ENCODE measurements around the gene SEC14L1.

The SEC14L1 gene

DNA sequence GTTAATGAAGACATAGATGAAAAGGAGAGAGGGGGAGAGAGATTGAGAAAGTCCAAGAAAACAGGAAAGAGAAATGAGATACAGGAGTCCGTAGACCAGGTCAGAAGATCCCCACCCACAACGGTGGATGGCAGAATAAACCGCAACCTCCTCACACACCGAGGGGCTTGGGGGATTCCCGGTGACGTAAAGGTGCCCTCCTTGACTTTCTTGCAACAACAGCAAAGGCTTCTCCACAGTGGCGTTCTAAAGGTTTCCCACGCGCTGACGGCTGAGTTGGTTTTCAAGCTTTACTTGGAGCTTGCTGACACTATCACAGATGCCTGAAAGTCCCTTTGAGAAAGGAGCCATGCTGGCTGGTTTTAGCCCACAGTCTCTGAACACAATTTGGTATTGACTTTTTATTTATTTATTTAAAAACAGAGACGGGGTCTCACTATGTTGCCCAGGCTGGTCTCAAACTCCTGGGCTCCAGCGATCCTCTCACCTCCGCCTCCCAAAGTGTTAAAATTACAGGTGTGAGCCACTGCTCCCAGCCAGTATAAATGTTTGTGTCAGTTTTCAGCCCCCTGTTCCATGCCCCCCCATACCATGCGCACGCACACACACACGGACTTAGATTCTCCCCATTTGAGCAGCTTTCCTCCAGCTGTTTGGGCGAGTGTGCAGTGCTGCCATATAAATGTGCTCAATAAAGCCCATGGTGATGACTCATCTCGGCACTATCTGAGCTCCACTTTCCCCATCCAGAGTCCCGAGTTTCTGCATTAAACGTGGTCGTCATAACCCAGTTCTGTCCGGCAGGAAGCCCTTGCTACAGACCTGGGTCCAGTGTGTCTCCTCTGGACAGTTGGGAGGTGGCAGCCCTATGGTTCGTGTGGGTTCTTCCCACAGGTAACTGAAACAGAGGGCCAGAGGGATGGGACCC lies 33.0 kb upstream of the SEC14L1 start (continued):
- no peak for TF ChIP-seq ZNF561 (tag by site-specific recombination; IDR thresholded peaks at IDR 0.05; ENCODE audit: borderline replicate concordance)
- TF ChIP-seq SCRT2 (tag by site-specific recombination; IDR thresholded peaks at IDR 0.05) = no peak
- TF ChIP-seq ZSCAN16 (tag by site-specific recombination; IDR thresholded peaks at IDR 0.05) = no peak
- TF ChIP-seq, protein P1, sequence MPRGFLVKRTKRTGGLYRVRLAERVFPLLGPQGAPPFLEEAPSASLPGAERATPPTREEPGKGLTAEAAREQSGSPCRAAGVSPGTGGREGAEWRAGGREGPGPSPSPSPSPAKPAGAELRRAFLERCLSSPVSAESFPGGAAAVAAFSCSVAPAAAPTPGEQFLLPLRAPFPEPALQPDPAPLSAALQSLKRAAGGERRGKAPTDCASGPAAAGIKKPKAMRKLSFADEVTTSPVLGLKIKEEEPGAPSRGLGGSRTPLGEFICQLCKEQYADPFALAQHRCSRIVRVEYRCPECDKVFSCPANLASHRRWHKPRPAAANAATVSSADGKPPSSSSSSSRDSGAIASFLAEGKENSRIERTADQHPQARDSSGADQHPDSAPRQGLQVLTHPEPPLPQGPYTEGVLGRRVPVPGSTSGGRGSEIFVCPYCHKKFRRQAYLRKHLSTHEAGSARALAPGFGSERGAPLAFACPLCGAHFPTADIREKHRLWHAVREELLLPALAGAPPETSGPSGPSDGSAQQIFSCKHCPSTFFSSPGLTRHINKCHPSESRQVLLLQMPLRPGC (tag by site-specific recombination; IDR thresholded peaks at IDR 0.05) = no peak
- TF ChIP-seq ZNF747 (tag by site-specific recombination; IDR thresholded peaks at IDR 0.05) = no peak
- no peak for TF ChIP-seq REST (tag by site-specific recombination; IDR thresholded peaks at IDR 0.05)
- TF ChIP-seq ZNF2 (tag by site-specific recombination; IDR thresholded peaks at IDR 0.05) = no peak
- TF ChIP-seq ZNF398 (tag by site-specific recombination; IDR thresholded peaks at IDR 0.05) = no peak
- TF ChIP-seq ZSCAN5A (tag by site-specific recombination; IDR thresholded peaks at IDR 0.05) = no peak
- TF ChIP-seq ZNF664 (tag by site-specific recombination; IDR thresholded peaks at IDR 0.05) = peak; percentile 41; the same call in 1 of the 2 replicates
- peak; percentile 64 for TF ChIP-seq ZBTB20 (tag by site-specific recombination; IDR thresholded peaks at IDR 0.05)

DNA sequence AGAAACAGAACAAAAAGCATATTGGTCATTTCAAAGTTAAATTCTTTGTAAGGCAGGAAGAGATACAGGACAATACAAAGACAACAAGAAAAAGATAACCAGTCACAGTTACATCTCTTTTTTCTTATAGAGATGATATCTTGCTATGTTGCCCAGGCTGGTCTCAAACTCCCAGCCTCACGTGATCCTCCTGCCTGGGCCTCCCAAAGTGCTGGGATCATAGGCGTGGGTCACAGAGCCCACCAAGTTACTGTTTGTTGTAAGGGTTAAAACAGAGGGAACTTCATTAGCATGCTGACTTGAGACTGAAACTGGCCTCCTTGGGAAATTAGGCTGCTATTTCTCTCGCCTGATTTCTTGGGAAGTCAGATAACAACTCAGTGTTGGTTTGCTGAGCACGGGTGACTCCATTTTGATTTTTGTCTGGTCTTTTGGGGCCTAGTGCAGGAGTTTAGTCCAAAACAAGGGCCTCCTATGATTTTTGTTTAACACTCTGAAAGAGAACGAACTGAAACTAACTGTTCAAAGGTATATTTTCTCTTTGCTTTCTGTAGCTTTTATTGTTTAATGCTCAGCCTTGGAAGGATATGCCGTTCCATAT lies 31.5 kb upstream of the SEC14L1 start:
- Histone ChIP-seq H3K4me1 (ENCODE audit: control insufficient read depth, insufficient read depth, low read length) (no peaks in the 10 kb centered on the region), H3K4me3 (ENCODE audit: low read depth, low read length) (no peak overlapping the region), H3K9me3 (ENCODE audit: control insufficient read depth, insufficient read depth, low read depth, low read length) (no peaks in the 10 kb centered on the region), H3K36me3 (ENCODE audit: control insufficient read depth in 2 of 2, insufficient read depth in 1 of 2, low read length in 2 of 2) (no peaks in the 10 kb centered on the region), H3K27ac (ENCODE audit: extremely low read depth, low read depth, low read length) (no peak overlapping the region)
- ChIA-PET POLR2A (no interaction called here), CTCF (interaction anchor here (0.6 to 1.2 kb wide), 4 partner anchors 12 to 135 kb away, joined by 3 to 4 read pairs (median 3); no protein-coding TSS in a partner anchor)
- TF ChIP-seq ZNF311 (tag by site-specific recombination; IDR thresholded peaks at IDR 0.05; ENCODE audit: borderline replicate concordance) (no peak), ZBTB8A (tag by site-specific recombination; IDR thresholded peaks at IDR 0.05) (no peak)
- TF ChIP-seq, protein P2, sequence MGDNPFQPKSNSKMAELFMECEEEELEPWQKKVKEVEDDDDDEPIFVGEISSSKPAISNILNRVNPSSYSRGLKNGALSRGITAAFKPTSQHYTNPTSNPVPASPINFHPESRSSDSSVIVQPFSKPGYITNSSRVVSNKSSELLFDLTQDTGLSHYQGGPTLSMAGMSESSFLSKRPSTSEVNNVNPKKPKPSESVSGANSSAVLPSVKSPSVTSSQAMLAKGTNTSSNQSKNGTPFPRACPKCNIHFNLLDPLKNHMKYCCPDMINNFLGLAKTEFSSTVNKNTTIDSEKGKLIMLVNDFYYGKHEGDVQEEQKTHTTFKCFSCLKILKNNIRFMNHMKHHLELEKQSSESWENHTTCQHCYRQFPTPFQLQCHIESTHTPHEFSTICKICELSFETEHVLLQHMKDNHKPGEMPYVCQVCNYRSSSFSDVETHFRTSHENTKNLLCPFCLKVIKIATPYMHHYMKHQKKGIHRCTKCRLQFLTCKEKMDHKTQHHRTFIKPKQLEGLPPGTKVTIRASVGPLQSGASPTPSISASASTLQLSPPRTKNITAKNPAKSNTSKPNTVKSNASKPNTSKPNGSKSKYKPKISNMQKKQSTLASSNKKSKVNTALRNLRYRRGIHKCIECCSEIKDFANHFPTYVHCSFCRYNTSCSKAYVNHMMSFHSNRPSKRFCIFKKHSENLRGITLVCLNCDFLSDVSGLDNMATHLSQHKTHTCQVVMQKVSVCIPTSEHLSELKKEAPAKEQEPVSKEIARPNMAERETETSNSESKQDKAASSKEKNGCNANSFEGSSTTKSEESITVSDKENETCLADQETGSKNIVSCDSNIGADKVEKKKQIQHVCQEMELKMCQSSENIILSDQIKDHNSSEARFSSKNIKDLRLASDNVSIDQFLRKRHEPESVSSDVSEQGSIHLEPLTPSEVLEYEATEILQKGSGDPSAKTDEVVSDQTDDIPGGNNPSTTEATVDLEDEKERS (tag by site-specific recombination; IDR thresholded peaks at IDR 0.05) = no peak
